Testis (tissue), 2 donors: ENCODE data around the gene DLG2.

Experiments used
- POLR2A ChIP-seq: fragments of 450-650 bp; IDR thresholded peaks from one replicate; pipeline ENCODE4 v1.6.1; 2017; ENCODE audit warnings: antibody characterized with exemption, mild to moderate bottlenecking, moderate library complexity
- TF ChIP-seq, protein P1 (sequence below), 3 experiments: fragments of 450-650 bp in 2 of 3; fragments of 200-600 bp in 1 of 3; sonication (generic) in 1 of 3; IDR thresholded peaks; one replicate each; pipeline ENCODE4 v1.5.1; 2016 to 2019; ENCODE audit warnings: antibody characterized with exemption in 3 of 3, mild to moderate bottlenecking in 2 of 3, moderate library complexity in 1 of 3

DNA sequence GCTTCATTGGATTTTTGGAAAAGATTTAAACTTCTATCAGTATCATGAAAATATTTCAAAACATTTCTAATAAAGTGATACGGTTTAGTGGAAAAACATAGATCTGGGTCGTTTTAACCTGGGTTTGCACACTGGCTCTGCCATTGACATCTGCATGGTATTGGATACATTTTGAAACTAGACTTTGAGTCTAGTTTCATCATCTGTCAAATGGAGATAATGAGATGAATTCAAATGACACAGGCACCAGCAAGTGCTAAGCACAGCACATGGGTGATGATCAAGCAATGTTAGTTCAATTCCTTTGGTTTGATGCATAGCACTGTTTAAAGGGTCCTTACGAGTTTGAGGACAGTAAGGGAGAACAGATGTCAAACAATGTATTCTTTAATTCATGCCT lies 1522.0 kb downstream of the DLG2 start:
- TF ChIP-seq, protein P1, sequence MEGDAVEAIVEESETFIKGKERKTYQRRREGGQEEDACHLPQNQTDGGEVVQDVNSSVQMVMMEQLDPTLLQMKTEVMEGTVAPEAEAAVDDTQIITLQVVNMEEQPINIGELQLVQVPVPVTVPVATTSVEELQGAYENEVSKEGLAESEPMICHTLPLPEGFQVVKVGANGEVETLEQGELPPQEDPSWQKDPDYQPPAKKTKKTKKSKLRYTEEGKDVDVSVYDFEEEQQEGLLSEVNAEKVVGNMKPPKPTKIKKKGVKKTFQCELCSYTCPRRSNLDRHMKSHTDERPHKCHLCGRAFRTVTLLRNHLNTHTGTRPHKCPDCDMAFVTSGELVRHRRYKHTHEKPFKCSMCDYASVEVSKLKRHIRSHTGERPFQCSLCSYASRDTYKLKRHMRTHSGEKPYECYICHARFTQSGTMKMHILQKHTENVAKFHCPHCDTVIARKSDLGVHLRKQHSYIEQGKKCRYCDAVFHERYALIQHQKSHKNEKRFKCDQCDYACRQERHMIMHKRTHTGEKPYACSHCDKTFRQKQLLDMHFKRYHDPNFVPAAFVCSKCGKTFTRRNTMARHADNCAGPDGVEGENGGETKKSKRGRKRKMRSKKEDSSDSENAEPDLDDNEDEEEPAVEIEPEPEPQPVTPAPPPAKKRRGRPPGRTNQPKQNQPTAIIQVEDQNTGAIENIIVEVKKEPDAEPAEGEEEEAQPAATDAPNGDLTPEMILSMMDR (IDR thresholded peaks at IDR 0.05) = no peak
- no peak for TF ChIP-seq POLR2A
